Suprapubic skin (tissue), 4 donors: ENCODE measurements around the gene CADM1. TPM values are rescaled to one million over a fixed set of nuclear protein-coding genes. Genes with fewer than 3 reads are reported as not detected.

Source experiments
- DNase-seq, 2 donors: peaks; one replicate each; pipeline ENCODE4 v3.0.0-alpha.2; 2019; ENCODE audit warnings: low spot score in 2 of 2
- H3K27ac ChIP-seq: fragments of 200-600 bp; sonication (generic); one replicate; pipeline ENCODE4 v1.5.1; 2019
- H3K27me3 ChIP-seq: fragments of 200-600 bp; sonication (generic); one replicate; pipeline ENCODE4 v1.5.1; 2019
- H3K36me3 ChIP-seq: fragments of 200-600 bp; sonication (generic); one replicate; pipeline ENCODE4 v1.5.1; 2019
- H3K4me1 ChIP-seq: fragments of 200-600 bp; sonication (generic); one replicate; pipeline ENCODE4 v1.5.1; 2019
- H3K4me3 ChIP-seq: fragments of 200-600 bp; sonication (generic); one replicate; pipeline ENCODE4 v1.5.1; 2019; ENCODE audit warnings: mild to moderate bottlenecking
- H3K9me3 ChIP-seq: fragments of 200-600 bp; sonication (generic); one replicate; pipeline ENCODE4 v1.5.1; 2019
- EP300 ChIP-seq: sonication (generic); formaldehyde crosslinking; IDR thresholded peaks from one replicate; pipeline ENCODE4 v1.6.1; 2017; ENCODE audit warnings: antibody characterized with exemption
- POLR2A ChIP-seq, 2 donors: fragments of 450-650 bp; IDR thresholded peaks; one replicate each; pipeline ENCODE4 v1.6.1; 2017; ENCODE audit warnings: antibody characterized with exemption in 2 of 2, mild to moderate bottlenecking in 2 of 2, moderate library complexity in 2 of 2
- POLR2AphosphoS5 ChIP-seq, 3 donors: sonication (generic); formaldehyde crosslinking; IDR thresholded peaks; one replicate each; pipeline ENCODE4 v1.6.1; 2017; ENCODE audit warnings: antibody characterized with exemption in 3 of 3
- WGBS: methylation state at CpG from one replicate; pipeline ENCODE4 v1.1.5; 2018; 5-methylcytosine and 5-hydroxymethylcytosine counted together
- total RNA-seq, 4 donors: library from RNA; depleted of rRNA; stranded (reverse); fragments of >200 nt; gene quantifications; one replicate each; pipeline ENCODE4 v1.1.0, GENCODE V29; 2016
- TF ChIP-seq, protein P1 (sequence below), 2 donors: fragments of 200-600 bp in 1 of 2; fragments of 450-650 bp in 1 of 2; sonication (generic) in 1 of 2; IDR thresholded peaks; one replicate each; pipeline ENCODE4 v1.5.1; 2016 to 2019; ENCODE audit warnings: antibody characterized with exemption in 2 of 2, mild to moderate bottlenecking in 1 of 2, moderate library complexity in 1 of 2

The CADM1 gene
- total RNA-seq, 4 donors from 2014 or later, result 13.3 to 26.2 (median 15.3) TPM

DNA sequence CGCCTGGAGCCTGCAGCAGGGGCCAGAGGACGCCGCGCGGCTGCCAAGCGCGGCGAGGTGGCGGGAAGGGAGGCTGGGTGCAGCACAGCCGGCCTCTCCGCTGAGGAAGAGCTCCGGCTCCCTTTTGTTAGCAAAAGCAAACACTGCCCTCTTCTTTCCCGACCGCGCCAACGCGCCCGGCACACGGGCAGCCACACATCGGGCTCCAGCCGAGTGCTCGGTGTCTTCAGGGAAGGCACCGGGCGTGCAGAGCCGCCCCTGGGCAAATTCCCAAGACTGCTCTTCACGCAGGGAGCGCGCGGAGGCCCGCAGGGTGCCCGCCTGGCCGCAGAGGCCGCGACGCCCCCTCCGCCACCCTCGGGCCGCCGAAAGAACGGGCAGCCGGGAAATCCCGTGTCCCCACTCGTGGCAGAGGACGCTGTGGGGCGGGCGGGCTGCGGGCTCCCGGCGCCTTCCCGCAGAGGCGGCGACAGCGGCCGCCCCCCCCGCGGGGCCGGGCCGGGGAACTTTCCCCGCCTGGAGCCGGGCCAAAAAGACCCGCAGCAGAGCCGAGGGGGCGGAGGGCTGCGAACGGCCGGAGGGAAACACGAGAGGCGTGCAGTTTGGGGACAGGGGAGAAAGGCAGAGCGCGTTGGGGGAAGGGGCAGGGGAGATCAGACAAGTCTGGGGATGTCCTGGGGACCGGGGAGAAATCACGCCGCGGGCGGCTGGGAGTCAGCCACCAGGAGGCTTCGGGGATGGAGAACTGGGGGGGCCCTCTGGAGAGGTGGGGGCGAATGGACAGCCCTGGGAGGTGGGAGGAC, 931 bp downstream of the CADM1 start:
- H3K4me3 ChIP-seq, result peak overlapping the region; percentile 64
- H3K27me3 ChIP-seq, result peaks cover 30% of the 10 kb centered on the region
- TF ChIP-seq, protein P1, sequence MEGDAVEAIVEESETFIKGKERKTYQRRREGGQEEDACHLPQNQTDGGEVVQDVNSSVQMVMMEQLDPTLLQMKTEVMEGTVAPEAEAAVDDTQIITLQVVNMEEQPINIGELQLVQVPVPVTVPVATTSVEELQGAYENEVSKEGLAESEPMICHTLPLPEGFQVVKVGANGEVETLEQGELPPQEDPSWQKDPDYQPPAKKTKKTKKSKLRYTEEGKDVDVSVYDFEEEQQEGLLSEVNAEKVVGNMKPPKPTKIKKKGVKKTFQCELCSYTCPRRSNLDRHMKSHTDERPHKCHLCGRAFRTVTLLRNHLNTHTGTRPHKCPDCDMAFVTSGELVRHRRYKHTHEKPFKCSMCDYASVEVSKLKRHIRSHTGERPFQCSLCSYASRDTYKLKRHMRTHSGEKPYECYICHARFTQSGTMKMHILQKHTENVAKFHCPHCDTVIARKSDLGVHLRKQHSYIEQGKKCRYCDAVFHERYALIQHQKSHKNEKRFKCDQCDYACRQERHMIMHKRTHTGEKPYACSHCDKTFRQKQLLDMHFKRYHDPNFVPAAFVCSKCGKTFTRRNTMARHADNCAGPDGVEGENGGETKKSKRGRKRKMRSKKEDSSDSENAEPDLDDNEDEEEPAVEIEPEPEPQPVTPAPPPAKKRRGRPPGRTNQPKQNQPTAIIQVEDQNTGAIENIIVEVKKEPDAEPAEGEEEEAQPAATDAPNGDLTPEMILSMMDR (IDR thresholded peaks at IDR 0.05), result no peak
- no peak for TF ChIP-seq POLR2AphosphoS5 (IDR thresholded peaks at IDR 0.05)
- TF ChIP-seq POLR2A (IDR thresholded peaks at IDR 0.05), result no peak
- no peak for TF ChIP-seq EP300
- peaks cover 22% of the 10 kb centered on the region for H3K4me1 ChIP-seq
- H3K36me3 ChIP-seq, result no peaks in the 10 kb centered on the region
- under 1% methylated on average over 28 of the region's 77 CpGs for WGBS
- peak; percentile 78 to 79 for DNase-seq
- H3K9me3 ChIP-seq, result no peaks in the 10 kb centered on the region
- H3K27ac ChIP-seq, result peak overlapping the region; percentile 46

DNA sequence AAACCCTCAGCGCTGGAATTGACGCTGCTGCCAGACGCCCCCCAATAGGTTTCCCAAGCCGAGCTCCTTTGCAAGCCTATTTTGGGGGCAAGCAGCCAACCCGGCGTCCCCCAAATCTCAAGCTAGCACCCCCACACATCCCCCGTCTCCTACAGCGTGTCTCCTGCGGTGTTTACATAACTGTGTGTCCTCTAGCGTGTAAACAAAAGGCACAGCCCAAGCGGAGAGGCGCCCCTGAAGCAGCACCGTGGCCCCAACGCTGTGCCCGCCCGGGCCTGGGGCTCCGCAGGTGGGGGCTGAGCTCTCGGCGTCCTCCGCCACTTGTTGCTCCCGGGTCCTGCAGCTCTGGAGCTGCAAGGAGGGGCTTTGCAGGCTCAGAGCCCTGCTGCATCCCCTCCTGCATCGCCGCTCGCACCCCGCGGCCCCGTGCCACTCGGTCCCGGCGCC, 1.6 kb downstream of the CADM1 start:
- no peak for TF ChIP-seq EP300
- TF ChIP-seq POLR2AphosphoS5 (IDR thresholded peaks at IDR 0.05), result no peak
- Histone ChIP-seq H3K9me3 (no peaks in the 10 kb centered on the region), H3K27me3 (peaks cover 27% of the 10 kb centered on the region), H3K4me1 (peaks cover 22% of the 10 kb centered on the region), H3K36me3 (no peaks in the 10 kb centered on the region), H3K4me3 (peak overlapping the region; percentile 64), H3K27ac (peak overlapping the region; percentile 46)
- 0% methylated on average over 25 of the region's 30 CpGs for WGBS
- DNase-seq, result peak in 1 of 2 donors; percentile 57

DNA sequence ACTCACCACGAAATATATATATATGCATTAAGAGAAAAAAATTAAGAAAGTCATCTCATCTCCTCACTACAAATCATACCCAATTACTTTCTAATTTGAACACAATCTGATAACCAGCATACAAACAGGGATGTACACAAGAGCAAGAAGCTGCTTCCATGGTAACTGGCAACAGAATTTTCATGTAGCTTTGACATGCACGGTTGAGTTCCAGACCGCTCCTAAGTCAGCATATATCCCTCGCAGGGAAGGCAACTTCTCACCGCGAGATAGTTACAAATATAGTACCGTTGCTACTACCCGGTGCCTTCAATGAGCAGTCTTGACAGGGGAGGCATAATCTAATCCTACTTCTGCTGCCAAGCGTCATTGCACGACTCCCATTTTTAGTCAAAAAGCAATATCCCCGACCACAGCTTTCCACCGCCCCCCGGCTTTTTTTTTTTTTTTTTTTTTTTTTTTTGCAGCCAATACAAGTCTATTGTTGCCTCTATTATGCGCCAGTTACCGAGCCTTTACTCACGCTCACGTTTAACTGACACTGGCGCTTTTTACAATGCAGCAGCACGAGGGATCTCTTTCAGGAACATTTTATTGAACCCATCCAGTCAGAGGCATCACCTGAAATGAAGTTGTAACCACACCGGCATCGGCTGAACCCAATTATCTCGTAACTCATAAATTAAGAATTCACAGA, 2.2 kb downstream of the CADM1 start:
- TF ChIP-seq, protein P1 (IDR thresholded peaks at IDR 0.05), result no peak
- no peak for TF ChIP-seq POLR2A (IDR thresholded peaks at IDR 0.05)
- no peak for TF ChIP-seq POLR2AphosphoS5 (IDR thresholded peaks at IDR 0.05)
- TF ChIP-seq EP300, result no peak
- 13% methylated on average over 22 of the region's 22 CpGs for WGBS
- H3K9me3 ChIP-seq, result no peaks in the 10 kb centered on the region
- peak overlapping the region; percentile 64 for H3K4me3 ChIP-seq
- DNase-seq, result no peak
- H3K36me3 ChIP-seq, result no peaks in the 10 kb centered on the region
- H3K4me1 ChIP-seq, result peaks cover 22% of the 10 kb centered on the region
- H3K27me3 ChIP-seq, result peaks cover 27% of the 10 kb centered on the region
- no peak overlapping the region for H3K27ac ChIP-seq

DNA sequence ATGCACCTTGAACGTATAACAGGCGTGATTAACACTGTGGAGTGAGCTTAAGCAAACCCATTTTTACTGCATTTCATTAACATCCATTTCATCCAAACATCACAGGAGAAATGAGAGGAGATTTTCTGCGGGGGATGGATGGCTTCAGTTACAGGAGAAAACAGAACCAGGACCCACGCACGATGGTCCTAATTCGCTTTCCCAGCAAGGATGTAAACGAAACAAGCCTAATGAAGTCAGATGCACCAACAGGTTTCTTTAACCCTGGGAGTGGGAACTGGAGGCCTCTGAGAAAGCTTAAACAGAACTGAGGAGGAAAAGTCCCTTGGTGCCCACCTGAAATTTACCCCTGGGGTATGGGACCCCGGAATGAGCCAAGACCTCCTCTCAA, 2.7 kb downstream of the CADM1 start:
- H3K27me3 ChIP-seq, result peaks cover 27% of the 10 kb centered on the region
- no peak overlapping the region for H3K27ac ChIP-seq
- no peak for DNase-seq
- no peaks in the 10 kb centered on the region for H3K9me3 ChIP-seq
- H3K4me3 ChIP-seq, result no peak overlapping the region
- H3K4me1 ChIP-seq, result peaks cover 22% of the 10 kb centered on the region
- whole genome bisulfite sequencing, result 69% methylated on average over 8 of the region's 8 CpGs
- TF ChIP-seq, protein P1 (IDR thresholded peaks at IDR 0.05), result no peak
- no peak for TF ChIP-seq POLR2A (IDR thresholded peaks at IDR 0.05)
- no peak for TF ChIP-seq POLR2AphosphoS5 (IDR thresholded peaks at IDR 0.05)
- TF ChIP-seq EP300, result no peak
- no peaks in the 10 kb centered on the region for H3K36me3 ChIP-seq

DNA sequence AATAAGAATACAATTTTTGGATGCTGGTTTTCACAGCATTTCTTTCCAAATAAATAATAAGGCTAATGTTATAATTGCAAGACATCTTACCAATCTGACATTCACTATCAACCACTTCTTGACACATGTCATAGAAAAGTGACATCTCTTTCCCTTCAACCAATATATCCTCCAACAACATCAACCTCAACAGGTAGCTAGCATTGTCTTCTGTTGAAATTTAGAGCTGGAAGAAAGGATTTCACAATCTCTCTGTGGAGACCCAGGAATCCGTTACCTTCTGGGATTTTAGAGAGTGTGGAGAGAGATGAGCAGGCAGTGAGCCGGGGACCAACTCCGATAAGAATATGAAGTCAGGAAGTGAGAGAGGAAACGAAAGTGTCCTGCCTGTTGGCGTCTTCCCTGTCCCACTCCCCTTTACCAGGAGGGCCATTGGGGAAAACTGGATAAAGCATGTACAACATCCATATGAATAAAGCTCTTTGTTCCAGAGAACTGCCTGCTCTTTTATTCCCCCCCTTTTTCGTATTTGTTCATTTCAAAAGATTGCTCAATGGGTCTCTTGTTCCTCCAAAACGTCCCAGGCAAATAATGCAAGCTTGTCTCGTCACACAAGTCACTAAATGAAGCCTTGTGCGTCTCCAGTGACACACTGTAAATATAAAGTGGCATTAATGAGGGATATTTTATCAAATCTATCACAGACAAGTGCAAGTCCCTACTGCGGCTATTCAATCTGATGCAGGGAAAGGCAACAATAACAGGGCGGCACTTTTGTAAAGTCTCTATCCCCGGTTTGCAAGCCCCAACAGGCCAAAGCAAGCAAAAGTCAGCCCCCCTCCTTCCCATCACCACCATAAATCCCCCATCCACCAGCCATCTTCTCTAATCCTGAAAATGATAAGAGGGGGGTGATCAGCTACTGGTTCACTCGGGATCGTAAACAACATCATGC, 3.4 kb downstream of the CADM1 start:
- Histone ChIP-seq H3K9me3 (no peaks in the 10 kb centered on the region), H3K4me3 (no peak overlapping the region), H3K27me3 (peaks cover 21% of the 10 kb centered on the region), H3K36me3 (no peaks in the 10 kb centered on the region), H3K4me1 (peaks cover 22% of the 10 kb centered on the region), H3K27ac (no peak overlapping the region)
- DNase-seq, result no peak
- WGBS, result 59% methylated on average over 14 of the region's 14 CpGs
- TF ChIP-seq POLR2A (IDR thresholded peaks at IDR 0.05), result no peak
- TF ChIP-seq POLR2AphosphoS5 (IDR thresholded peaks at IDR 0.05), result no peak
- no peak for TF ChIP-seq EP300
- TF ChIP-seq, protein P1 (IDR thresholded peaks at IDR 0.05), result no peak
